HAP-1 (cell line): ENCODE measurements around the gene KAZN.
A peak's percentile ranks its signal among the peaks of the same experiment; 100 is the strongest.
"Not testable (repeated sequence)": the region's sequence is repeated elsewhere in the genome, so short reads cannot be mapped to it uniquely, and the experiment has no call there.

Source experiments
- DNase-seq, 2 experiments: peaks; one replicate each; pipeline ENCODE4 v3.0.0-alpha.2; 2016 to 2020; ENCODE audit warnings: low spot score in 2 of 2
- H3K27me3 ChIP-seq: fragments of 250-450 bp; sonication (Bioruptor Pico); 2 replicates; pipeline ENCODE4 v1.5.1; 2020; ENCODE audit warnings: low read depth, mild to moderate bottlenecking, moderate library complexity
- H3K36me3 ChIP-seq: fragments of 250-450 bp; sonication (Bioruptor Pico); replicated peaks from 2 replicates; pipeline ENCODE4 v1.5.1; 2020; ENCODE audit warnings: mild to moderate bottlenecking
- H3K4me1 ChIP-seq: fragments of 250-450 bp; sonication (Bioruptor Pico); 2 replicates; pipeline ENCODE4 v1.5.1; 2020; ENCODE audit warnings: mild to moderate bottlenecking
- H3K4me3 ChIP-seq: fragments of 250-450 bp; sonication (Bioruptor Pico); 2 replicates; pipeline ENCODE4 v1.5.1; 2020; ENCODE audit warnings: mild to moderate bottlenecking, moderate library complexity
- H3K9me3 ChIP-seq: fragments of 250-450 bp; sonication (Bioruptor Pico); 2 replicates; pipeline ENCODE4 v1.5.1; 2020; ENCODE audit warnings: mild to moderate bottlenecking, moderate library complexity
- in situ Hi-C: fragments of 300-500 bp; cut with MboI; formaldehyde crosslinking; loops from 3 replicates; pipeline ENCODE4 v1.14.3; 2020; ENCODE audit warnings: low sequenced_read_pairs, inconsistent platforms, mixed read lengths

The KAZN gene

GRCh38 chr1:15120251-15120945, 521.9 kb downstream of the KAZN start:
- Histone ChIP-seq H3K4me3 (no peak overlapping the region), H3K27me3 (no peaks in the 10 kb centered on the region; the same call in 1 of the 2 replicates), H3K9me3 (no peaks in the 10 kb centered on the region), H3K4me1 (no peaks in the 10 kb centered on the region), H3K36me3 (no peaks in the 10 kb centered on the region)
- in situ Hi-C loops, result loop anchor here (10.0 kb wide), 1 partner anchor 304 kb away; no protein-coding TSS in a partner anchor
- DNase-seq, result no peak

GRCh38 chr1:15122331-15122730, 523.8 kb downstream of the KAZN start:
- in situ Hi-C loops, result loop anchor here (10.0 kb wide), 1 partner anchor 302 kb away; no protein-coding TSS in a partner anchor
- H3K4me3 ChIP-seq, result no peak overlapping the region
- no peaks in the 10 kb centered on the region; the same call in 1 of the 2 replicates for H3K27me3 ChIP-seq
- H3K36me3 ChIP-seq, result no peaks in the 10 kb centered on the region
- DNase-seq, result no peak
- no peaks in the 10 kb centered on the region for H3K4me1 ChIP-seq
- no peaks in the 10 kb centered on the region for H3K9me3 ChIP-seq

DNA sequence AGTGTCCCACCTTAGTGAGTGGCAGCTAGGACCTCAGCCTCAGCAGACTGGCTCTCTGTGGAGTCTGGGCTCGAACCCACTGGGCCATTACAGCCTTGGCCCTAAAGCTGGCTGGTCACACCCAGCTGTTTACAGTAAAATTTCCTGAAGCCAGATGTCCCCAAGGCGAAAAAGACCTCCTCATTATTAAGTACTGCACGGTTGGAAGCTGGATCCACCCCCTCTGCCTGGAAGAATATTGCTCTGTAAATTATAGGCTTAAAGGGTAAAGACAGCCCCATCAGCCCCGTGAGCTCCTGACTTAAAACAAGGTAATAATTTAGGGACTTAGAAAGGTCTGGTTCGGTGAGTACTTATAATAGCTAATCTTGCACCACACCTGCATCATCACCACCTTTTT, 524.8 kb downstream of the KAZN start:
- Histone ChIP-seq H3K36me3 (no peaks in the 10 kb centered on the region), H3K4me3 (no peak overlapping the region), H3K4me1 (no peaks in the 10 kb centered on the region), H3K9me3 (no peaks in the 10 kb centered on the region), H3K27me3 (no peaks in the 10 kb centered on the region; the same call in 1 of the 2 replicates)
- in situ Hi-C loops, result loop anchor here (10.0 kb wide), 1 partner anchor 302 kb away; no protein-coding TSS in a partner anchor
- DNase-seq, result no peak

GRCh38 chr1:15123925-15124324, 525.4 kb downstream of the KAZN start:
- in situ Hi-C loops, result loop anchor here (10.0 kb wide), 1 partner anchor 301 kb away; no protein-coding TSS in a partner anchor

DNA sequence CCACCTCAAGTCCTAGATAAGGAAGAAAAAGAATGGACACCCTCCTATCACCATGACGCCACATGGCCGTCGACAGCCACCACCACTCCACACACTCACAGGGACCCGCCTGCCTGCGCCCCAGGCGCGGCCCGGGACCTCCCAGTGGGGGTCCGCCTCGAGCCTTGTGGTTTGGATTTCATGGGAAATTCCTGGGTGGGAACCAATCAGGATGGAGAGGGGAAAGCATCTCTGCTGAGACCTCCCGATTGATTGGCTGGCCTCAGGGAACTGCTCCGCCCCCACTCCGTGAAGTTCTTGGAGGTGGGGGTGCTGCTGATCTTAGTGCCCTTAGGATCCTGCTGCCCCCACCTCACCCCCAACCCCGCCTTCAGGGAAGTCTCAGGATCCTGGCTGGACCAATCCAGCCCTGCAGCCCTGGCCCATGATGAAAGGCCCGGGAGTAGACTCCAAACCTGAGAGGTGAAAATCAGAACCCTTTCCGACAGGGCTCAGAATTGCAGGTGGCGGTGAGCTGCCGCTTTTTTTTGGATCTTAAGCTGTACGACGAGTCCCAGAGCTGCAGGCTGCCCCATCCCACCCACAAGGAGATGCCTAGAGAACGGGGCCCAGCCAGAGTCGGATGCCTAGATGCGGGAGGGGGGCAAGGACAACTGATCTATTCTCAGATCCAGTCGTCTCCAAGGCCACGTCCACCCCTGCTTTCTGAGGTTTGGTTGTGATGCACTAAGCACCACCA, 526.0 kb downstream of the KAZN start:
- Histone ChIP-seq H3K27me3 (no peaks in the 10 kb centered on the region), H3K4me3 (no peak overlapping the region), H3K9me3 (no peaks in the 10 kb centered on the region), H3K4me1 (no peaks in the 10 kb centered on the region), H3K36me3 (no peaks in the 10 kb centered on the region)
- in situ Hi-C loops, result loop anchor here (10.0 kb wide), 1 partner anchor 300 kb away; no protein-coding TSS in a partner anchor
- no peak for DNase-seq

More at GRCh38 chr1:15123925-15124324, 525.4 kb downstream of the KAZN start:
- DNase-seq, result no peak
- Histone ChIP-seq H3K4me3 (no peak overlapping the region), H3K9me3 (no peaks in the 10 kb centered on the region), H3K36me3 (no peaks in the 10 kb centered on the region), H3K4me1 (no peaks in the 10 kb centered on the region), H3K27me3 (no peaks in the 10 kb centered on the region)

- Histone ChIP-seq H3K9me3 (no peaks in the 10 kb centered on the region), H3K36me3 (no peaks in the 10 kb centered on the region), H3K4me3 (no peak overlapping the region), H3K27me3 (no peaks in the 10 kb centered on the region), H3K4me1 (no peaks in the 10 kb centered on the region)
- DNase-seq, result no peak
- in situ Hi-C loops, result loop anchor here (10.0 kb wide), 1 partner anchor 300 kb away; no protein-coding TSS in a partner anchor
These were observed 526.7 kb downstream of the KAZN start for GRCh38 chr1:15125101-15125745.

GRCh38 chr1:15128077-15128476, 529.6 kb downstream of the KAZN start:
- in situ Hi-C loops, result loop anchor here (10.0 kb wide), 1 partner anchor 297 kb away; no protein-coding TSS in a partner anchor
- no peak for DNase-seq
- no peaks in the 10 kb centered on the region for H3K36me3 ChIP-seq
- H3K27me3 ChIP-seq, result no peaks in the 10 kb centered on the region
- H3K4me1 ChIP-seq, result no peaks in the 10 kb centered on the region
- H3K9me3 ChIP-seq, result no peaks in the 10 kb centered on the region
- H3K4me3 ChIP-seq, result no peak overlapping the region

DNA sequence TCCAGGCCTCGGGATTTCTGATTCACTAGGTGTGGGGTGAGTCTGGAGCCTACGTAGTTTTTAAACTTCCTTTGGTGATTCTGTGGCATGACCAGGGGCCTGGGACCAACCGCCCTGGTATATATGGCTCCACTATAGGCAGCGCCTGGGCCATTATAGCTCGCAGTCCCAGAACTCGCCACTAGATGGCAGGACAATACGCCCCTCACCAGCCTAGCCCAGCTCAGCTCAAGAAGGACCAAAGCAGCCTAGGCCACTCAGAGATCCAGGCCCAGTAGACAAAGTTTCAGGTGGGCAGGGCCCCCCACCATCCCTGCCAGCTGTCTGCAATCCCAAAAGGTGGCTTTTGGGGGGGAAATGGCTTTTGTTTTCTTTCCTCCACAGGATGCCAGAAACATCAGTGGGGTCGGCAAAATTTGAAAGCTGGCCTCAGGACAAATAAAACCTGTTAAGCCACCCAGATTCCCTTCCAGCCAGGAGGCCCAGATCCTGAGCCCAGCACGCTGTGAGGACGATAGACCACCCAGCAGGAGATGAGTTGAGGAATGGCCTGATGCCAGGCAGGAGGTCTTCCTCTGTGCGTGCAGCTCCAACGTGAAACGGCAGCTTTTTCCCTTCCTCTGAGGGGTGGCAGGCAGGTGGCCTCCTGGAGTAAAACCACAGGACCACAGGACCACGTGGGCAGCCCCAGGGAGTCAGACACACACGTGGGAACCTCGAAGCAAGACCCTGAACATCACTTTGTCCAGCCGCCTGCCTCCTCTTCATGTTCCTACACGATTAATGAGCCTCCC, 530.2 kb downstream of the KAZN start:
- Histone ChIP-seq H3K9me3 (no peaks in the 10 kb centered on the region), H3K4me1 (no peaks in the 10 kb centered on the region), H3K27me3 (no peaks in the 10 kb centered on the region), H3K36me3 (no peaks in the 10 kb centered on the region), H3K4me3 (no peak overlapping the region)
- DNase-seq, result peak; percentile 50 to 82
- in situ Hi-C loops, result loop anchor here (10.0 kb wide), 1 partner anchor 296 kb away; no protein-coding TSS in a partner anchor

GRCh38 chr1:15129944-15130343, 531.5 kb downstream of the KAZN start:
- H3K36me3 ChIP-seq, result no peaks in the 10 kb centered on the region
- no peak overlapping the region for H3K4me3 ChIP-seq
- in situ Hi-C loops, result loop anchor here (10.0 kb wide), 1 partner anchor 295 kb away; no protein-coding TSS in a partner anchor
- no peak for DNase-seq
- H3K9me3 ChIP-seq, result no peaks in the 10 kb centered on the region
- H3K4me1 ChIP-seq, result no peaks in the 10 kb centered on the region
- no peaks in the 10 kb centered on the region for H3K27me3 ChIP-seq

- Histone ChIP-seq H3K4me3 (no peak overlapping the region), H3K9me3 (no peaks in the 10 kb centered on the region)
- in situ Hi-C loops, result no loop called here
These were observed 532.1 kb downstream of the KAZN start for GRCh38 chr1:15130607-15131006.

GRCh38 chr1:15132965-15133364, 534.5 kb downstream of the KAZN start:
- Histone ChIP-seq H3K27me3 (no peaks in the 10 kb centered on the region), H3K9me3 (no peaks in the 10 kb centered on the region), H3K36me3 (no peaks in the 10 kb centered on the region), H3K4me1 (no peaks in the 10 kb centered on the region; the same call in 1 of the 2 replicates), H3K4me3 (no peak overlapping the region)
- in situ Hi-C loops, result no loop called here
- DNase-seq, result no peak

More at GRCh38 chr1:15130607-15131006, 532.1 kb downstream of the KAZN start:
- H3K27me3 ChIP-seq, result no peaks in the 10 kb centered on the region
- no peaks in the 10 kb centered on the region for H3K36me3 ChIP-seq
- no peak for DNase-seq
- H3K4me1 ChIP-seq, result no peaks in the 10 kb centered on the region; the same call in 1 of the 2 replicates

GRCh38 chr1:15134285-15134684, 535.8 kb downstream of the KAZN start:
- no peaks in the 10 kb centered on the region; the same call in 1 of the 2 replicates for H3K4me1 ChIP-seq
- no peaks in the 10 kb centered on the region for H3K36me3 ChIP-seq
- no peak overlapping the region for H3K4me3 ChIP-seq
- DNase-seq, result no peak
- H3K9me3 ChIP-seq, result no peaks in the 10 kb centered on the region
- H3K27me3 ChIP-seq, result no peaks in the 10 kb centered on the region
- in situ Hi-C loops, result no loop called here

GRCh38 chr1:15135604-15136003, 537.1 kb downstream of the KAZN start:
- in situ Hi-C loops, result loop anchor here (5.0 kb wide), 1 partner anchor 142 kb away; no protein-coding TSS in a partner anchor
- H3K4me1 ChIP-seq, H3K4me3 ChIP-seq, H3K9me3 ChIP-seq, H3K27me3 ChIP-seq, H3K36me3 ChIP-seq: not testable (repeated sequence)
- peak in 1 of 2 experiments; percentile 24 for DNase-seq
